Gastrocnemius medialis (tissue), 4 donors: ENCODE data around the gene SERINC3. TPM values are rescaled to one million over a fixed set of nuclear protein-coding genes. Genes with fewer than 3 reads are reported as not detected.

Experiments
- ATAC-seq, 2 donors: fragments of 150-250 bp; one replicate each; pipeline ENCODE4 v1.9.1; 2016
- DNase-seq, 2 donors: peaks; one replicate each; pipeline ENCODE4 v3.0.0-alpha.2; 2019
- H3K27ac ChIP-seq, 4 donors: fragments of 200-600 bp; sonication (generic); 1 replicate in 1 of 4; 2 replicates in 3 of 4; pipeline ENCODE4 v1.5.1; 2016 to 2018; ENCODE audit warnings: mild to moderate bottlenecking in 2 of 4, moderate library complexity in 1 of 4
- H3K27me3 ChIP-seq, 3 donors: fragments of 200-600 bp; sonication (generic) in 2 of 3; 1 replicate in 1 of 3; 2 replicates in 2 of 3; pipeline versions ENCODE4 v1.5.1 to v1.6.0; 2016 to 2019; ENCODE audit warnings: mild to moderate bottlenecking in 1 of 3, moderate library complexity in 1 of 3
- H3K36me3 ChIP-seq, 2 donors: fragments of 200-600 bp; sonication (generic) in 1 of 2; one replicate each; pipeline ENCODE4 v1.5.1; 2017 to 2018
- H3K4me1 ChIP-seq, 2 donors: fragments of 200-600 bp; sonication (generic) in 1 of 2; one replicate each; pipeline ENCODE4 v1.5.1; 2016 to 2017; ENCODE audit warnings: mild to moderate bottlenecking in 2 of 2
- H3K4me3 ChIP-seq, 4 donors: fragments of 200-600 bp; sonication (generic) in 3 of 4; 1 replicate in 1 of 4; 2 replicates in 3 of 4; pipeline ENCODE4 v1.5.1; 2016 to 2019; ENCODE audit warnings: mild to moderate bottlenecking in 2 of 4
- H3K9me3 ChIP-seq, 3 donors: fragments of 200-600 bp; sonication (generic) in 2 of 3; 1 replicate in 1 of 3; 2 replicates in 2 of 3; pipeline ENCODE4 v1.5.1; 2016 to 2019
- CTCF ChIP-seq, 5 experiments: fragments of 450-650 bp in 3 of 5; fragments of 200-600 bp in 2 of 5; sonication (generic) in 2 of 5; IDR thresholded peaks in 4 of 5; conservative IDR thresholded peaks in 1 of 5; 1 replicate in 4 of 5; 2 replicates in 1 of 5; pipeline ENCODE4 v1.5.1; 2016 to 2019; ENCODE audit warnings: antibody characterized with exemption in 5 of 5, mild to moderate bottlenecking in 3 of 5, moderate library complexity in 3 of 5
- POLR2A ChIP-seq, 2 donors: fragments of 450-650 bp; IDR thresholded peaks; one replicate each; pipeline ENCODE4 v1.6.1; 2017; ENCODE audit warnings: antibody characterized with exemption in 2 of 2, mild to moderate bottlenecking in 2 of 2, moderate library complexity in 2 of 2
- in situ Hi-C, 4 donors: fragments of 200-750 bp; cut with MboI; loops; one replicate each; pipeline versions ENCODE4 v1.15.0 to v1.8.0; 2017; ENCODE audit warnings: low sequenced_read_pairs in 4 of 4
- intact Hi-C: fragments of 100-400 bp; cut with DNase I; formaldehyde crosslinking; loops from one replicate; pipeline ENCODE4 v1.15.1; 2023; ENCODE audit warnings: low total_unique reads
- total RNA-seq, 4 donors: library from RNA; depleted of rRNA; stranded (reverse); fragments of >200 nt; gene quantifications; one replicate each; pipeline versions ENCODE4 v1.1.0 to v1.2.3, GENCODE V29; 2016

The SERINC3 gene
- total RNA-seq, 4 donors from 2014 or later = 93.3 to 174 (median 139) TPM

GRCh38 chr20:44450281-44450889, 71.5 kb downstream of the SERINC3 start:
- ATAC-seq = no peak
- H3K9me3 ChIP-seq = no peaks in the 10 kb centered on the region
- H3K27ac ChIP-seq = no peak overlapping the region
- no peaks in the 10 kb centered on the region for H3K27me3 ChIP-seq
- no peaks in the 10 kb centered on the region for H3K36me3 ChIP-seq
- intact Hi-C loops (no loop called here), in situ Hi-C loops (loop anchor here in 3 of 4 donors (25.0 kb wide), 1 partner anchor 238 kb away; the partner anchor contains the start of gene OSER1 (in 3 of the 3))
- H3K4me1 ChIP-seq = no peaks in the 10 kb centered on the region
- TF ChIP-seq CTCF (IDR thresholded peaks at IDR 0.05 in 4 of 5, conservative IDR thresholded peaks at IDR 0.05 in 1 of 5) (no peak), POLR2A (IDR thresholded peaks at IDR 0.05) (no peak)
- DNase-seq = no peak
- no peak overlapping the region for H3K4me3 ChIP-seq

GRCh38 chr20:44449864-44450263, 72.0 kb downstream of the SERINC3 start:
- DNase-seq = no peak
- no peak for ATAC-seq
- H3K36me3 ChIP-seq = no peaks in the 10 kb centered on the region
- H3K9me3 ChIP-seq = no peaks in the 10 kb centered on the region
- H3K4me1 ChIP-seq = no peaks in the 10 kb centered on the region
- no peak overlapping the region for H3K4me3 ChIP-seq
- no peaks in the 10 kb centered on the region for H3K27me3 ChIP-seq
- TF ChIP-seq CTCF (IDR thresholded peaks at IDR 0.05 in 4 of 5, conservative IDR thresholded peaks at IDR 0.05 in 1 of 5) (no peak), POLR2A (IDR thresholded peaks at IDR 0.05) (no peak)
- intact Hi-C loops = no loop called here
- H3K27ac ChIP-seq = no peak overlapping the region
- in situ Hi-C loops = loop anchor here in 3 of 4 donors (25.0 kb wide), 1 partner anchor 238 kb away; the partner anchor contains the start of gene OSER1 (in 3 of the 3)

- ATAC-seq = no peak
- no peak overlapping the region for H3K27ac ChIP-seq
- in situ Hi-C loops = no loop called here
Observed at GRCh38 chr20:44448753-44449546, 72.9 kb downstream of the SERINC3 start.

GRCh38 chr20:44447827-44448419, 73.9 kb downstream of the SERINC3 start:
- in situ Hi-C loops (no loop called here), intact Hi-C loops (no loop called here)
- no peak for ATAC-seq
- H3K27ac ChIP-seq = no peak overlapping the region
- TF ChIP-seq POLR2A (IDR thresholded peaks at IDR 0.05) (no peak), CTCF (IDR thresholded peaks at IDR 0.05 in 4 of 5, conservative IDR thresholded peaks at IDR 0.05 in 1 of 5) (no peak)
- H3K9me3 ChIP-seq = no peaks in the 10 kb centered on the region
- H3K27me3 ChIP-seq = no peaks in the 10 kb centered on the region
- H3K36me3 ChIP-seq = no peaks in the 10 kb centered on the region
- no peak for DNase-seq
- no peaks in the 10 kb centered on the region for H3K4me1 ChIP-seq
- no peak overlapping the region for H3K4me3 ChIP-seq

More at GRCh38 chr20:44448753-44449546, 72.9 kb downstream of the SERINC3 start:
- no peaks in the 10 kb centered on the region for H3K27me3 ChIP-seq
- intact Hi-C loops = no loop called here
- TF ChIP-seq POLR2A (IDR thresholded peaks at IDR 0.05) (no peak), CTCF (IDR thresholded peaks at IDR 0.05 in 4 of 5, conservative IDR thresholded peaks at IDR 0.05 in 1 of 5) (no peak)
- H3K36me3 ChIP-seq = no peaks in the 10 kb centered on the region
- no peak for DNase-seq
- no peak overlapping the region for H3K4me3 ChIP-seq
- no peaks in the 10 kb centered on the region for H3K9me3 ChIP-seq
- H3K4me1 ChIP-seq = no peaks in the 10 kb centered on the region

Other genes starting within 250 kb of the SERINC3 start
- gene FITM2, start 210.9 kb downstream of the SERINC3 start, total RNA-seq = 10 to 100 TPM in 1 of 4 donors, 1 to 10 TPM in 3; 7.6 to 10.1 (median 8.7) TPM
- not detected for gene R3HDML, start 185.0 kb downstream of the SERINC3 start, total RNA-seq
- under 1 TPM in 3 of 4 donors, not detected in 1; 0.29 to 0.83 (median 0.51) TPM for gene HNF4A, start 166.4 kb downstream of the SERINC3 start, total RNA-seq
- gene TTPAL, start 46.2 kb downstream of the SERINC3 start, total RNA-seq = 1 to 10 TPM; 3.5 to 5.0 (median 4.7) TPM
- 100 to 1,000 TPM in 2 of 4 donors, 10 to 100 TPM in 2; 72.9 to 153 (median 100) TPM for gene PKIG, start 60.5 kb upstream of the SERINC3 start, total RNA-seq
- gene ADA, start 129.6 kb upstream of the SERINC3 start, total RNA-seq = 1 to 10 TPM; 2.2 to 5.1 (median 3.0) TPM
- gene CCN5, start 193.3 kb upstream of the SERINC3 start, total RNA-seq = 10 to 100 TPM; 16.4 to 65.3 (median 45.7) TPM
- gene KCNK15, start 223.8 kb upstream of the SERINC3 start, total RNA-seq = under 1 TPM in 1 of 4 donors, not detected in 3; 0.20 TPM